Activated CD4-positive, alpha-beta T cell treated with anti-CD3 and anti-CD28 coated beads, Interleukin-2, Interleukin-4, amounts not matched to agents 100 ng/mL and 50 ng/mL, durations not matched to agents 16 hours and 8 hours (primary cell): ENCODE measurements around the gene ZBTB46.
A peak's percentile ranks its signal among the peaks of the same experiment; 100 is the strongest.
"Not testable (repeated sequence)": the region's sequence is repeated elsewhere in the genome, so short reads cannot be mapped to it uniquely, and the experiment has no call there.

Source experiments
- DNase-seq: peaks from one replicate; pipeline ENCODE4 v3.0.0-alpha.2; 2020; ENCODE audit warnings: low spot score

Gene ZBTB46

DNA sequence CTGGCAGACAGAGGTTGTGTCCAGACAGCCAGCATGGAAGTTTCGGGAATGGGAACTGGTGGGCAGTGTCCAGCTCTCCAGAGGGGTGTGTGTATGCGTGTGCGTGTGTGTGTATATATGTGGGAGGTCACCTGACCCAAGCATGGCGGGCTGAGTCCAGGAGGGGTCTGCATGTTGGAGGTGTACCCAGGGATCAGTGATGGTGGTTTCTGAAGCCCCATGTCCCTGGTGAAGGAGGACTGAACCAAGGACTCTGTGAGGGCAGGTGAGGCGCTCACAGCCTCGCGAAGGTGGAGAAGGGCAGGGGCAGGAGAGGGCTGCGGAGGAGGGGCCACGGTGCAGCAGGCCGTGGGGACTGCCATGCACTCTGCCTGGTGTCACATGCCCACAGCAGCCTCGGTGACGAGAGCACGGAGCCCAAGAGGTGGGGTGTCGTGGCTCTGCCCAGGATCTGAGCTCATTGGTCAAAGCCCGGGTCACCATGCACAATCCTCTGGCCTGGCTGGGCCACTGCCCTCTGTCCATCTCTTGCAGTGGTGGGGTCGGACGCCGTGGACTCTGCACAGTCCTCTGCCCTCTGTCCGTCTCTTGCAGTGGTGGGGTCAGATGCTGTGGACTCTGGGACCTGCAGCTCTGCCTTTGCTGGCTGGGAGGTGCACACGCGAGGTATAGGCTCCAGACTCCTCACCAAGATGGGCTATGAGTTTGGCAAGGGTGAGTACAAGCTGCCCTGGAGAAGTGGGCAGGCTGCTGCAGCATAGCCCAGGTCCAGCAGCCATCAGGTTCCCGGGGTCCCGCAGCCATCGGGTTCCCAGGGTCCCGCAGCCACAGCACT, 96.7 kb downstream of the ZBTB46 start:
- no peak for DNase-seq

DNA sequence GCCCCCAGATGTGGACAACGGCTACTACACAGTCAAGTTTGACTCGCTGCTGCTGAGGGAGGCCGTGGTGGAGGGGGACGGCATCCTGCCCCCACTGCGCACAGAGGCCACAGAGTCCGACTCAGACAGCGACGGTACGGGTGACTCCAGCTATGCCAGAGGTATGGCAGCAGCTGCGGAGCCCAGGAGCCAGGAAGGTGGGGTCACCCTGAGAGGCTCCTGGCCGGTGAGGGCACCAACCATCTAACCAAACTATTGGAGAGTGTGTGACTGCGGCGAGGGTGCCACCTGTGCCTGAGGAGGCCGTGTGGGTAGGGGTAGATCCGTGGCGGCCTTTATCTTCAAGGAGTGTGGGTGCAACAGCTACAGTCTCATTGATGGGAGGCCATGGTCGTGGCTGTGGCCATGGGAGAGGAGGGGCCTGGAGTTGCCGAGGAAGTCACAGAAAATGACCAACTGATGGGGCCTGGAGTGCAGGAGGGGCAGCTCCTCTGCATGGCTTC, 97.4 kb downstream of the ZBTB46 start:
- DNase-seq: no peak

DNA sequence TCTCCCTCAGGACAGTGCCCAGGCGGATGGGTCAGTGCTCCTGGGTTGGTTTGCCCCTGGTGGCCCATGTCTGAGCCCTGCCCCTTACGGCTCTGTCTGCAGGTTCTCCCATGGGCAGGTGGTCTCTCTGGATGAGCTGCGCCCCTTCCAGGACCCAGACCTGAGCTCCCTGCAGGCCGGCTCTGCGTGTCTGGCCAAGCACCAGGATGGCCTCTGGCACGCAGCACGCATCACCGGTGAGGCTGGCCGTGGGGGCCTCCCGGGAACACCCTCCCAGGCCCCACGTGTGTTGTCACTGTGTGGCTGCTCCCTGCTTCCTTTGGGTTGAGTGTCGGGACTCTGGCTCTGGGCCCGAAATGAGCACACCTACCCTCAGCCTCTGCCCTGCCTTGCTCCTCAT, 97.9 kb downstream of the ZBTB46 start:
- DNase-seq: no peak

DNA sequence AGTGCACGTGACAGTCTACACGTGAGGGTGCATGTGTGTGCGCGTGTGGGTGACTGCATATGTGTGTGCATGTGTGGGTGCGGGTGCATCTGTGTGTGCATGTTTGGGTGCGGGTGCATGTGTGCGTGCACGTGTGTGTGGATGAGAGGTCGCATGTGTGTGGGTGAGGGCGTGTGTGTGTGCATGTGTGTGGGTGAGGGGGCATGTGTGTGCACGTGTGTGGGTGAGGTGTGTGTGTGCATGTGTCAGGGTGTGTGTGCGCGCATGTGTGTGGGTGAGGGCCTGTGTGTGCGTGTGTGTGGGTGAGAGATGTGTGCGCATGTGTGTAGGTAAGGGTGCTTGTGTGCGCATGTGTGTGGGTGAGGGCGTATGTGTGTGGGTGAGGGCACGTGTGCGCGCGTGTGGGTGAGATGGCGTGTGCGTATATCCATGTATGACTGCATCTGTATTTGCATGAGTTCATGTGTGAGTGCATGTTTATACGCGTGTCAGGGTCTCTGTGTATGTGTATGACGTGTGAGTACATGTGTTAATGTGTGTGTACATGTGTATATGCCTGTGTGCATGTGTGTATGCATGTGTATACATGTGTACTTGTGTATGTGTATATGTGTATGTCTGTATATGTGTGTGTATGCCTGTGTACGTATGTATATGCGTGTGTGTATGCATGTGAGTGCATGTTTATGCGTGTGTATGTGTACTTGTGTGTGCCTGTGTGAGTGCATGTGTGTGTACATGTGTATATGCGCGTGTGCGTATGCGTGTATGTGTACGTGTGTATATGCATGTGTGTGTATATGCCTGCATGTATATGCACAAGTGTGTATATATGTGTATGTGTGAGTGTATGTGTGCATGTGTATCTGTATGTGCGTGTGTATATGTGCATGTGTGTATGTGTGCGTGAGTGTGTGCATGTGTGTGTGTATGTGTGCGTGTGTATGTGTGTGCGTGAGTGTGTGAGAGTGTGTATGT, 98.7 kb downstream of the ZBTB46 start:
- DNase-seq: no peak

DNA sequence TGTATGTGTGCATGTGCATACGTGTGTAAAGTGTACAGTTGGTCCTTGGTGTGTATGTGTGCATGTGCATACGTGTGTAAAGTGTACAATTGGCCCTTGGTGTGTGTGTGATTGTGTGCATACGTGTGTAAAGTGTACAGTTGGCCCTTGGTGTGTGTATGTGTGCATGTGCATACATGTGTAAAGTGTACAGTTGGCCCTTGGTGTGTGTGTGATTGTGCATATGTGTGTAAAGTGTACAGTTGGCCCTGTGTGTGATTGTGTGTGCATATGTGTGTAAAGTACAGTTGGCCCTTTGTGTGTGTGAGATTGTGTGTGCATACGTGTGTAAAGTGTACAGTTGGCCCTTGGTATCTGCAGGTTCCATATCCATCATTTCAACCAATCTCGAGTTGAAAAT, 99.7 kb downstream of the ZBTB46 start:
- no peak for DNase-seq

DNA sequence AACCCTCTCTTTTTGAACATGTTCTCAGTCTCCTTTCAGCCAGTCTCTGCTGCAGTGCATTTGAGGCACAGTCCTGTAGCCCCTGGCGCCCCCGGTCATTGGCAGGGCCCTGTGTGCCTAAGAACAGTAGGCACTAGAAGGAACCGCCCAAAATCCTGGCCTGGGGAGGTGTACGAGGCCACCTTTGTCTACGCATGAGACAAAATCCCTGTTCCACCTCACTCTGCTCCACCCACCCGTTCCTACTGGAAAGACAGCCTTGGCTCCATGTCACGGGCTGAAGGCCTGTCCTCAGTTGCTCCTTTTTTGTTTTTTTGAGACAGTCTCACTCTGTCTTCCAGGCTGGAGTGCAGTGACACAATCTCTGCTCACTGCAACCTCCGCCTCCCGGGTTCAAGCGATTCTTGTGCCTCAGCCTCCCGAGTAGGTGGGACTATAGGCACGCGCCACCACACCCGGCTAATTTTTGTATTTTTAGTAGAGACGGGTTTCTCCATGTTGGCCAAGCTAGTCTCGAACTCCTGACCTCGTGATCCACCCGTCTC, 100.8 kb downstream of the ZBTB46 start:
- not testable (repeated sequence) for DNase-seq

DNA sequence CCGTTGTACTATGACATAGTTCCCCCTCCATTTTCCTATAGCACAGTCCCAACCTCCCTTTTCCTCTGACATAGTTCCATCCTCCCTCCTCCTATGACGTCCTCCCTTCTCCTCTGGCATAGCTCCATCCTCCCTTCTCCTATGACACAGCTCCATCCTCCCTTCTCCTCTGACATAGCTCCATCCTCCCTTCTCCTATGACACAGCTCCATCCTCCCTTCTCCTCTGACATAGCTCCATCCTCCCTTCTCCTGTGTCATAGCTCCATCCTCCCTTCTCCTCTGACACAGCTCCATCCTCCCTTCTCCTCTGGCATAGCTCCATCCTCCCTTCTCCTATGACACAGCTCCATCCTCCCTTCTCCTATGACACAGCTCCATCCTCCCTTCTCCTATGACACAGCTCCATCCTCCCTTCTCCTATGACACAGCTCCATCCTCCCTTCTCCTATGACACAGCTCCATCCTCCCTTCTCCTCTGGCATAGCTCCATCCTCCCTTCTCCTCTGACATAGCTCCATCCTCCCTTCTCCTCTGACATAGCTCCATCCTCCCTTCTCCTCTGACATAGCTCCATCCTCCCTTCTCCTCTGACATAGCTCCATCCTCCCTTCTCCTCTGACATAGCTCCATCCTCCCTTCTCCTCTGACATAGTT, 108.0 kb downstream of the ZBTB46 start:
- not testable (repeated sequence) for DNase-seq

DNA sequence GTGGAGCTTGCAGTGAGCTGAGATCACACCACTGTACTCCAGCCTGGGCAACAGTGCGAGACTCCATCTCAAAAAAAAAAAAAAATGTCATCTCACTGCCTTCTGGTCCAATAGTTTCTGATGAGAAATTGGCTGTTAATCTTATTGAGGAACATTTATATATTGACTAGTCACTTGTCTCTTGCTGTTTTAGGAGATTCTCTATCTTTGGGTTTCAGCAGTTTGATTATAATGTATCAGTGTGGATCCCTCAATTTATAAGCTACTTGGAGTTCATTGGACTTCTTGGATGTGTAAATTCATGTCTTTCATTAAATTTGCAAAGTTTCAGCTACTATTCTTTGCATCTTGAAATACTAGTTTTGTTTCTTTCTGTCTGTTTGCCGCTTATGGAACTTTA, 112.1 kb downstream of the ZBTB46 start:
- DNase-seq: no peak

DNA sequence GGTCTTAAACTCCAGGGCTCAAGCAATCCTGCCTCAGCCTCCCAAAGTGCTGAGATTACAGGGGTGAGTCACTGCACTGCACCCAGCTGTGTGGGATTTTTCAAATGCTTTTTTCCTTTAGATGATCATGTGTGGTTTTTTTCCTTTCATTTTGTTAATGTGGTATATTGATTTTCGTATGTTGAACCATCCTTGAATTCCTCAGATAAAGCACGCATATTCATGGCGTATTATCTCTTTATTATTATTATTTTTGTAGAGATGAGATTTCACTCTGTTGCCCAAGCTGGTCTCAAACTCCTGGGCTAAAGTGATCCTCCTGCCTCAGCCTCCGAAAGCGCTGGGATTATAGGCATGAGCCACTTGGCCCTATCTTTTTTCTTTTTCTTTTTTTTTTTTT, 116.2 kb downstream of the ZBTB46 start:
- no peak for DNase-seq

DNA sequence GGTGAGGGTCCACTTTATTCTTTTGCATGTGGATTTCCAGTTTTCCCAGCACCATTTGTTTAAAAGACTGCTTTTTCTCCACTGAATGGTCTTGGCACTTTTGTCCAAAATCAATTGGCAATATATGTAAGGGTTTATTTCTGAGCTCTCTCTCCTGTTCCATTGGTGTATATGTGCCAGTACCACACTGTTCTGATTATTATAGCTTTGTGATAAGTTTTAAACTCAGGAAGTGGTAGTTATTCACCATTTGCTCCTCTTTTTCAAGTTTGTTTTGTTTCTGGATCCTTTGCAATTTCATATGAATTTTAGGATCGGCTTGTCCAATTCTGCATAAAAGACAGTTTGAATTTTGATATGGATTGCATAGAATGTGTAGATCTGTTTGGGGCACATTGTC, 118.9 kb downstream of the ZBTB46 start:
- no peak for DNase-seq

DNA sequence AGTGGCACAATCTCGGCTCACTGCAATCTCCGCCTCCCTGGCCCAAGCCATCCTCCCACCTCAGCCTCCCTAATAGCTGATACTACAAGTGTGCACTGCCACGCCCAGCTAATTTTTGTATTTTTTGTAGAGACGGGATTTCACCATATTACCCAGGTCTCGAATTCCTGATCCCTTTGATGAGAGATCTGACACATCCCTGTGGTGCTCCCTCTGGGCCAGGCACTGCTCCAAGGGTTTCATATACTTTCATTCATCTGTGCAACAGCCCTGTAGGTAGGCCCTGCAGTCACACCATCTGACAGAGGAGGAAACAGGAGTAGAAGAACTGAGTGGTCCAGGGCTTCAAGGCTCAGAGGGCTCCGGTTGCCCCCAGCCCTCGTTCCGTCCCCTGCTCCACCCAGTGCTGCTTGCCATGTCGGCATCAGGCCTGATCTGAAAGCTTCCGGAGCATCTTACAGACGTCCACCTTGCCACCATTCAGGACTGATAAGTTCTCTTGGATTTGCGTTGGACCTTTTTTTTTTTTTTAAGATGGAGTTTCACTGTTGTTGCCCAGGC, 119.9 kb downstream of the ZBTB46 start:
- DNase-seq: no peak

DNA sequence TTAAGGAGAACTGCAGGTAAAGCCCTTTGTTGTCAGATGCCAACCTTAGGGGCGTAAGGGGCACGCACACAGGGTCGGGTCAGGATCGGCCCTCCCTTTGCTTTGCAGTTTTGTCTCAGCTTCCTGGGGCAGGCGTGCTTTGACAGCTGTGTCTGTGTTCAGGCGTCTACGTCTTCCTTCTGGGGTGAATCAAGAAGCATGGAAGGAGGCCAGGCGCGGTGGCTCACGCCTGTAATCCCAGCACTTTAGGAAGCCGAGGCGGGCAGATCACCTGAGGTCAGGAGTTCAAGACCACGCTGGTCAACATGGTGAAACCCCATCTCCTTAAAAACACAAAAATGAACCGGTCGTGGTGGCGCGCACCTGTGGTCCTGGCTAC, 121.9 kb downstream of the ZBTB46 start:
- no peak for DNase-seq

DNA sequence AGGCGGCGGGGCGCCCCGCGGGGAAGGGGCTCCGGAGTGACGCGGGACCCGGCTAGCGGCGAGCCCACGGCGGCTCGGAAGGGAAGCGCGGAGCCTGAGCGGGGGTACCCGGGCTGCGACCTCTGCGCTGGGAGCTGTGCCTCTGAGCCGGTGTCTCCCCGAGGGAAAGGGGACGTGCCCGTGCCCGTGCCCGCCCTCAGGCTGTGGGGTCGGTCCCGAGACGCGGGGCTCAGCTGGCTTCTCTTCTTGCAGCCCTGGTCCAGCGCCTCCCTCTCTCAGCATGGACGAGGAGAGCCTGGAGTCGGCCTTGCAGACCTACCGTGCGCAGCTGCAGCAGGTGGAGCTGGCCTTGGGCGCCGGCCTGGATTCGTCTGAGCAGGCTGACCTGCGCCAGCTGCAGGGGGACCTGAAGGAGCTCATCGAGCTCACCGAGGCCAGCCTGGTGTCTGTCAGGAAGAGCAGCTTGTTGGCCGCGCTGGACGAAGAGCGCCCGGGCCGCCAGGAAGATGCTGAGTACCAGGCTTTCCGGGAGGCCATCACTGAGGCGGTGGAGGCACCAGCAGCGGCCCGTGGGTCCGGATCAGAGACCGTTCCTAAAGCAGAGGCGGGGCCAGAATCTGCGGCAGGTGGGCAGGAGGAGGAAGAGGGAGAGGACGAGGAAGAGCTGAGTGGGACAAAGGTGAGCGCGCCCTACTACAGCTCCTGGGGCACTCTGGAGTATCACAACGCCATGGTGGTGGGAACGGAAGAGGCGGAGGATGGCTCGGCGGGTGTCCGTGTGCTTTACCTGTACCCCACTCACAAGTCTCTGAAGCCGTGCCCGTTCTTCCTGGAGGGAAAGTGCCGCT, 122.5 kb downstream of the ZBTB46 start:
- no peak for DNase-seq

DNA sequence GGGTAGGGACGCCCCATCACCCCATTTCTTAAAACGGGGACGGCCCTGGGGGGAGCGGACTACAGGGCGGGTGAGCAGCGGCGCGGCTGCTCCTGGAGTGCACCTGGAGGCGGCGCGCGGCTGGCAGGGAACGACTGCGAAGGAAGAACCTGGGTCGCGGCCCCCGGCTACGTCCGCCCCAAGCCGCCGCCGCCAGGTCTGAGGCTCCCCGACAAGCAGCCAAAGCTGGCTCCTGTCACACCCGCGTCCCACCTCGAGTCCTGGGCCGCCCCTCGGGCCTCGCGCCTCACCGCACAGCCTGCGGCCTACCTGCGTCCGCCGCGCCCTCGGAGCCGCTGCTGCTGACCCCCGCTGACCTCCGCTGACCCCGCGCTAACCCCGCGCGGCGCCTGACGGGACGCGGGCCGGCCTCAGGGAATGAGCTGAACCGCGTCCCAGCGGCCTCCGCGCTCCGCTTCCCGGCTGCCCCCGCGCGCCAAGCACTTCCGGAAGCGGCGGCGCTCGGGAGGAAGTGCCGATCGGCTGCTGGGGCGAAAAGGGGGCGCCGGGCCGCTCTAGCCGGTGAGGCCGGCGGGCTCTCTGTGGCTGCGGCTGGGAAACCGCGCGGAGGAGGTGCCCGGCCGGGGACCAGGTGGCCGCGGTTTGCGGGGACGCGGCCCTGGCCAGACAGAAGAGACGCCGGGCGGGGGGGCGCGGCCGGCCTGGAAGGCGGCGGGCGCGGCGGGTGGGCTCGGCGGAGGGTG, 123.3 kb downstream of the ZBTB46 start, which contains the start of the genes ARFRP1 and ZGPAT:
Gene ARFRP1 (minus strand): TSS at position 419 of the 743 bp plus-strand sequence. CDS start 885 bp downstream, outside the sequence.
Gene ZGPAT (plus strand): TSS at position 482 of the 743 bp plus-strand sequence. CDS start 542 bp downstream, outside the sequence.
- peak; percentile 88 for DNase-seq

DNA sequence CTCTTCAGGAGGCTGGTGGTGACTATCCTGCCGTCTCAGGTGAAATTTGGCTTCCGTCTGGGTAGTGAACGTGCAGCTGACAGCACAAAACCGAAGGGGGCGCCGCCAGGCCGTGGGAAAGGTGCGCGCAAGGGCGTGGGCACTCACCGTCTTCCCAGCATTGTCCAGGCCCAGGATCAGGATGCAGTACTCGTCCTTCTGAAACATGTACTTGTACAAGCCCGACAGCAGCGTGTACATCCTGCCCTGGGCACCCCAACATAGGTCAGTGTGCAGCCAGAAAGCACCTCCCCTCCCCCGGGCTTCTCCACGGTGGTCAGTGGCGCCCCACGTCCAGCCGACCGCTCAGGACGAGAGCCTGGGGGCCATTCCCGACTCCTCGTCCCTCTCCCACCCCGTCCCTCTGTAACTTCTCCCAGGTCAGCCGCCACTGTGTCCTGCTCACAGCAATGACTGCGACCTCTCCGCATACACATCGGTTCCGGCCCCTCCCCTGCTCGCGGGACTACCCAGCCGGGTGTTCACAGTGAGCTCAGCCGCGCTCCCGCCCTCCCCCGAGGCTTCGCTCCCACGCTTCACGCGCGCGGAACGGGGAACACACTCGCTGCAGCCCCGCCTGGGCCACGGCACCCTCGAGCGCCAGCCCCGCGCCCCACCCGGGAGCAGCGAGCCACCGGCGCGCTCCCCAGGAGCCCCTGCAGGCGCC, 124.1 kb downstream of the ZBTB46 start:
- DNase-seq: peak; percentile 61

DNA sequence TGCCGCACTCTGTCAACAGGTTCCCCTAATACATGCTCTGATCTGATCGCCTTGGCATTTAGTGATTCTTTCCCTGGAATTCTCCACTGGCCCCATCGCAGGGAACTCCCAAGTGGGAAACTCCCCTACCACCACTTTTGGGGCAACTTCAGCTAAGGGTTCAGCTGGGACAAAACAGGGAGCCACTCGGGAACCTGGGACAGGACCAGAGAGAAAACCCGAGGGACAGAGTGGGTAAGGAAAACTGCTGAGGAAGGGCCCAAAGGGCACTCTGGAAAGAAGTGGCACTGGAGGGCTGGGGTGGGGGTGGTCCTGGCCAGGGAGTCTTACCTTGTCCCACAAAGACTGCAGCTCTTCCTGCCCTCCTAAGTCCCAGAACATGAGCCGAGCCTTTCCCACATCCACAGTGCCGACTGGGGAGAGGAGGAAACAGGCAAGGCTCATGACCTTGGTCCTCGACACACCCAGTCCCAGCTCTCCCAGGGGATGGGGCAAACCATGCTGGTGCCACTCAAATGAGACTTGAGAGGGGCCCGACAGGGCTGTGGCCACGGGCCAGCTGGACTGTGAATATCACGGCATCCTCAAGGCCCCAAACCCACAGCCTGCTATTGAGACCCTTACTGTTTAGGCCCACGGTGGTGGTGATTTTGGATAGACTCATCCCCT, 124.9 kb downstream of the ZBTB46 start:
- DNase-seq: no peak

DNA sequence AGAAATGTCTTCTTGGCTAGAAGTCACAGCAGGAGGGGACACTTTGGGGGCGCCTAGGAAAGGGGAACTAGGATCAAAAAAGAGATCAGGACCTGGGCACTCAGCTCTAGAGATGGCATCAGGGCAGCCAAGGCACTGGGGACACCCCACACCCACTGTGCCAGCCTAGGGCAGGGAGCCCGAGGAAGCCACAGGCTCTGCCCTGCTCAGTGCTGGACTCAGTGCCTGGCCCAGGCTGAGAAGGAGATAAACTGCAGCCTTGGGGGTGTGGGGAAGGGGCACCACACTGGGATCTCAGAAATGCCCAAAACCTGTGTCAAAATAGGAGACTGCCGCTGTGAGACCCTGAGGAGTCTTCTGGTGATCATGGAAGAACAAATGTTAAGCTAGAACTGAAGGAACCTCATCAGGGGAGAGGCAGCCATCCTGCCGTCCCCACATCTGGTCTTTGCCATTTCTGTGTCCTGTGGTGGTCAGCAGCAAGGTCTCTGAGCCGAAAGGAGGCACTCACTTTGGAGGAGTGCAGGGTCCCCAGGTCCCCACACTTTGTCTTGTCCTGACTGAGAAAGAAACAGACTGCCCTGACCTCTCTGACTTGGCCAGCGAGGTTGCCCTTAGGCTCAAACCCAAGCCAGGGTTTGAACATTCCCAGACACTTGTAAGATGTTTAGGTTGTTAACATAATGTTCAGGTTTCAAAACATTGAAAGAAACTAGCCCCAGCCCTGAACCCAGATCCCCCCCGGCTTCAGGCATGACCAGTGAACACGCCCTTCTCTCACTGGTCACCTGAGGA, 125.6 kb downstream of the ZBTB46 start:
- no peak for DNase-seq

DNA sequence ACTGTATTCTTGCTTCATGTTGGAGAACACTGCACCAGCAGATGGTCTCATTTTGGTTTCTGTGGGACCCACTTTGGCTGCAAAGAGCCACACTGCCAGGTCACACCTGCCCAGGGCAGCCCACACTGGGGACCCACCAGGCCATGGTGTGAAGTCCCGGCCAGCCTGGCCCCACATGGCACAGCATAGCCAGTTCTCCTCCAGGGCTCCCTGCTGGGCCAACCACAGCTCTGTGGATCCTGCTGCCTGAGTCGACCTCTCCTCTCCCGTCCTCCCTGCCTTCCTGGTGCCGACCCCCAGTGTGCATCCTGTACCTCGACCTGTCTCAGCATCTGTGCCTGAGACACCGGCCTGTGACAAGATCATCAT, 126.3 kb downstream of the ZBTB46 start:
- no peak for DNase-seq
